Lower lobe of right lung (tissue), 2 donors: ENCODE measurements around the gene PCAT6. TPM values are rescaled to one million over a fixed set of nuclear protein-coding genes. Genes with fewer than 3 reads are reported as not detected.
"Not testable (repeated sequence)": the region's sequence is repeated elsewhere in the genome, so short reads cannot be mapped to it uniquely, and the experiment has no call there.

Experiments
- ATAC-seq, 2 donors: fragments of 200-7000 bp; cut with Tn5 transposase; one replicate each; pipeline ENCODE4 v1.9.1; 2020 to 2022; ENCODE audit warnings: mild to moderate bottlenecking in 2 of 2, moderate library complexity in 2 of 2
- DNase-seq: peaks from one replicate; pipeline ENCODE4 v3.0.0-alpha.2; 2020
- H3K27ac ChIP-seq: fragments of 200-600 bp; one replicate; pipeline ENCODE4 v1.8.0; 2022
- H3K27me3 ChIP-seq: fragments of 200-600 bp; one replicate; pipeline ENCODE4 v1.8.0; 2022; ENCODE audit warnings: low read depth
- H3K36me3 ChIP-seq: fragments of 200-600 bp; one replicate; pipeline ENCODE4 v1.8.0; 2022; ENCODE audit warnings: mild to moderate bottlenecking
- H3K4me1 ChIP-seq: fragments of 200-600 bp; one replicate; pipeline ENCODE4 v1.8.0; 2022
- H3K4me3 ChIP-seq: fragments of 200-600 bp; one replicate; pipeline ENCODE4 v1.8.0; 2022; ENCODE audit warnings: mild to moderate bottlenecking
- H3K9me3 ChIP-seq: fragments of 200-600 bp; one replicate; pipeline ENCODE4 v1.8.0; 2022
- intact Hi-C: fragments of 100-400 bp; cut with DNase I; formaldehyde crosslinking; loops from one replicate; pipeline ENCODE4 v1.11.0; 2022
- total RNA-seq: library from RNA; stranded (reverse); fragmentation: NEBNext Ultra II Directional; extraction: Animal tissue kit (Norgen Biotek cat#: 25700); gene quantifications from one replicate; pipeline ENCODE4 v1.2.1, GENCODE V29; 2021
- TF ChIP-seq, protein P1 (sequence below): fragments of 200-600 bp; IDR thresholded peaks from one replicate; pipeline ENCODE4 v1.8.0; 2022; ENCODE audit warnings: antibody characterized with exemption, mild to moderate bottlenecking
- donor health status: DM: no; HTN: yes; CAD: no; lungs with severe emphysema.

The PCAT6 gene
- total RNA-seq, 1 donor from 2014 or later, result 0.71 TPM

GRCh38 chr1:202786804-202787203 is 23.9 kb upstream of the PCAT6 start:
- Histone ChIP-seq H3K9me3 (no peaks in the 10 kb centered on the region), H3K27me3 (no peaks in the 10 kb centered on the region), H3K4me1 (peaks cover 14% of the 10 kb centered on the region), H3K27ac (no peak overlapping the region), H3K36me3 (no peaks in the 10 kb centered on the region), H3K4me3 (no peak overlapping the region)
- TF ChIP-seq, protein P1, sequence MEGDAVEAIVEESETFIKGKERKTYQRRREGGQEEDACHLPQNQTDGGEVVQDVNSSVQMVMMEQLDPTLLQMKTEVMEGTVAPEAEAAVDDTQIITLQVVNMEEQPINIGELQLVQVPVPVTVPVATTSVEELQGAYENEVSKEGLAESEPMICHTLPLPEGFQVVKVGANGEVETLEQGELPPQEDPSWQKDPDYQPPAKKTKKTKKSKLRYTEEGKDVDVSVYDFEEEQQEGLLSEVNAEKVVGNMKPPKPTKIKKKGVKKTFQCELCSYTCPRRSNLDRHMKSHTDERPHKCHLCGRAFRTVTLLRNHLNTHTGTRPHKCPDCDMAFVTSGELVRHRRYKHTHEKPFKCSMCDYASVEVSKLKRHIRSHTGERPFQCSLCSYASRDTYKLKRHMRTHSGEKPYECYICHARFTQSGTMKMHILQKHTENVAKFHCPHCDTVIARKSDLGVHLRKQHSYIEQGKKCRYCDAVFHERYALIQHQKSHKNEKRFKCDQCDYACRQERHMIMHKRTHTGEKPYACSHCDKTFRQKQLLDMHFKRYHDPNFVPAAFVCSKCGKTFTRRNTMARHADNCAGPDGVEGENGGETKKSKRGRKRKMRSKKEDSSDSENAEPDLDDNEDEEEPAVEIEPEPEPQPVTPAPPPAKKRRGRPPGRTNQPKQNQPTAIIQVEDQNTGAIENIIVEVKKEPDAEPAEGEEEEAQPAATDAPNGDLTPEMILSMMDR, result no peak
- no peak for ATAC-seq
- DNase-seq, result no peak
- intact Hi-C loops, result no loop called here

- H3K4me3 ChIP-seq, result no peak overlapping the region
- H3K27ac ChIP-seq, result no peak overlapping the region
- no peaks in the 10 kb centered on the region for H3K36me3 ChIP-seq
- DNase-seq, result no peak
- intact Hi-C loops, result no loop called here
- H3K9me3 ChIP-seq, result no peaks in the 10 kb centered on the region
- H3K4me1 ChIP-seq, result peaks cover 14% of the 10 kb centered on the region
- TF ChIP-seq, protein P1, result no peak
- H3K27me3 ChIP-seq, result no peaks in the 10 kb centered on the region
- no peak for ATAC-seq
Observed at GRCh38 chr1:202788800-202789199, 22.0 kb upstream of the PCAT6 start.

- Histone ChIP-seq H3K4me3 (no peak overlapping the region), H3K9me3 (no peaks in the 10 kb centered on the region), H3K27me3 (no peaks in the 10 kb centered on the region), H3K36me3 (no peaks in the 10 kb centered on the region), H3K4me1 (peaks cover 15% of the 10 kb centered on the region), H3K27ac (no peak overlapping the region)
- no peak for ATAC-seq
- DNase-seq, result no peak
- TF ChIP-seq, protein P1, result no peak
- intact Hi-C loops, result no loop called here
Observed at GRCh38 chr1:202791077-202791747, 19.5 kb upstream of the PCAT6 start.

GRCh38 chr1:202794051-202794740 is 16.6 kb upstream of the PCAT6 start:
- Histone ChIP-seq H3K36me3 (no peaks in the 10 kb centered on the region), H3K27ac (no peak overlapping the region), H3K27me3 (no peaks in the 10 kb centered on the region), H3K9me3 (no peaks in the 10 kb centered on the region), H3K4me1 (peaks cover 20% of the 10 kb centered on the region), H3K4me3 (no peak overlapping the region)
- intact Hi-C loops, result no loop called here
- DNase-seq (no peak), ATAC-seq (no peak)
- TF ChIP-seq, protein P1, result no peak

GRCh38 chr1:202794931-202795330 is 15.8 kb upstream of the PCAT6 start:
- H3K36me3 ChIP-seq, DNase-seq, H3K27me3 ChIP-seq, intact Hi-C loops, H3K9me3 ChIP-seq, H3K4me3 ChIP-seq, ATAC-seq, H3K27ac ChIP-seq: not testable (repeated sequence)
- peaks cover 20% of the 10 kb centered on the region for H3K4me1 ChIP-seq

- DNase-seq (no peak), ATAC-seq (no peak)
- H3K27ac ChIP-seq, result no peak overlapping the region
- intact Hi-C loops, result no loop called here
- H3K36me3 ChIP-seq, result no peaks in the 10 kb centered on the region
- peaks cover 8% of the 10 kb centered on the region for H3K4me1 ChIP-seq
- no peaks in the 10 kb centered on the region for H3K27me3 ChIP-seq
- no peaks in the 10 kb centered on the region for H3K9me3 ChIP-seq
- no peak overlapping the region for H3K4me3 ChIP-seq
- TF ChIP-seq, protein P1, result no peak
Observed at GRCh38 chr1:202796670-202797069, 14.1 kb upstream of the PCAT6 start.
